Right lobe of liver (tissue), 6 donors: ENCODE data around the gene INSYN1. TPM values are rescaled to one million over a fixed set of nuclear protein-coding genes. Genes with fewer than 3 reads are reported as not detected.
A peak's percentile ranks its signal among the peaks of the same experiment; 100 is the strongest.

Source experiments
- ATAC-seq, 4 donors: fragments of 200-7000 bp; cut with Tn5 transposase; one replicate each; pipeline ENCODE4 v1.9.1; 2020; ENCODE audit warnings: mild to moderate bottlenecking in 4 of 4, moderate library complexity in 4 of 4
- DNase-seq, 3 donors: peaks; one replicate each; pipeline ENCODE4 v3.0.0-alpha.2; 2020
- H3K27ac ChIP-seq, 3 donors: fragments of 200-600 bp; one replicate each; pipeline ENCODE4 v1.8.0; 2022
- H3K27me3 ChIP-seq, 2 donors: fragments of 200-600 bp; one replicate each; pipeline ENCODE4 v1.8.0; 2022
- H3K36me3 ChIP-seq, 4 donors: fragments of 200-600 bp; sonication (generic) in 1 of 4; one replicate each; pipeline versions ENCODE4 v1.5.1 to v1.8.0; 2017 to 2022; ENCODE audit warnings: control low read depth in 1 of 4
- H3K4me1 ChIP-seq, 4 donors: fragments of 200-600 bp; sonication (generic) in 1 of 4; one replicate each; pipeline versions ENCODE4 v1.5.1 to v1.8.0; 2017 to 2022; ENCODE audit warnings: control low read depth in 1 of 4
- H3K4me3 ChIP-seq, 3 donors: fragments of 200-600 bp; one replicate each; pipeline ENCODE4 v1.8.0; 2022
- H3K9me3 ChIP-seq, 4 donors: fragments of 200-600 bp; sonication (generic) in 1 of 4; one replicate each; pipeline versions ENCODE4 v1.5.1 to v1.8.0; 2017 to 2022; ENCODE audit warnings: control low read depth in 1 of 4
- POLR2A ChIP-seq: fragments of 450-650 bp; IDR thresholded peaks from one replicate; pipeline ENCODE4 v1.6.1; 2017; ENCODE audit warnings: antibody characterized with exemption, mild to moderate bottlenecking
- WGBS: methylation state at CpG from one replicate; pipeline ENCODE4 v1.1.6; 2018; ENCODE audit warnings: low coverage, low lambda C conversion rate; ENCODE audit not compliant: insufficient coverage; ENCODE audit errors: missing lambda C conversion rate; 5-methylcytosine and 5-hydroxymethylcytosine counted together
- intact Hi-C, 2 donors: fragments of 100-400 bp; cut with DNase I; formaldehyde crosslinking; loops; one replicate each; pipeline versions ENCODE4 v1.11.2 to v1.14.1; 2022
- total RNA-seq, 6 experiments: library from RNA; depleted of rRNA in 2 of 6; stranded (reverse); fragments of >200 nt in 2 of 6; fragmentation: NEBNext Ultra II Directional in 3 of 6; extraction: Animal tissue kit (Norgen Biotek cat#: 25700) in 3 of 6; gene quantifications; one replicate each; pipeline versions ENCODE4 v1.1.0 to v1.2.4, GENCODE V29; 2016 to 2023
- TF ChIP-seq, protein P1 (sequence below), 4 donors: fragments of 200-600 bp in 3 of 4; fragments of 450-650 bp in 1 of 4; IDR thresholded peaks; one replicate each; pipeline versions ENCODE4 v1.5.1 to v1.8.0; 2016 to 2022; ENCODE audit warnings: antibody characterized with exemption in 4 of 4, mild to moderate bottlenecking in 2 of 4
- donor health status: DM: no; HTN: yes; CAD: no.
- donor health status: DM: no; HTN: no; CAD: no.
- donor health status: DM: no; HTN: no; CAD: no.
- donor health status: DM: no; HTN: yes; CAD: no.
- donor health status: DM: no; HTN: yes; CAD: no.

Gene INSYN1
- total RNA-seq, 6 experiments from 2014 or later: 0.25 to 0.68 (median 0.32) TPM

DNA sequence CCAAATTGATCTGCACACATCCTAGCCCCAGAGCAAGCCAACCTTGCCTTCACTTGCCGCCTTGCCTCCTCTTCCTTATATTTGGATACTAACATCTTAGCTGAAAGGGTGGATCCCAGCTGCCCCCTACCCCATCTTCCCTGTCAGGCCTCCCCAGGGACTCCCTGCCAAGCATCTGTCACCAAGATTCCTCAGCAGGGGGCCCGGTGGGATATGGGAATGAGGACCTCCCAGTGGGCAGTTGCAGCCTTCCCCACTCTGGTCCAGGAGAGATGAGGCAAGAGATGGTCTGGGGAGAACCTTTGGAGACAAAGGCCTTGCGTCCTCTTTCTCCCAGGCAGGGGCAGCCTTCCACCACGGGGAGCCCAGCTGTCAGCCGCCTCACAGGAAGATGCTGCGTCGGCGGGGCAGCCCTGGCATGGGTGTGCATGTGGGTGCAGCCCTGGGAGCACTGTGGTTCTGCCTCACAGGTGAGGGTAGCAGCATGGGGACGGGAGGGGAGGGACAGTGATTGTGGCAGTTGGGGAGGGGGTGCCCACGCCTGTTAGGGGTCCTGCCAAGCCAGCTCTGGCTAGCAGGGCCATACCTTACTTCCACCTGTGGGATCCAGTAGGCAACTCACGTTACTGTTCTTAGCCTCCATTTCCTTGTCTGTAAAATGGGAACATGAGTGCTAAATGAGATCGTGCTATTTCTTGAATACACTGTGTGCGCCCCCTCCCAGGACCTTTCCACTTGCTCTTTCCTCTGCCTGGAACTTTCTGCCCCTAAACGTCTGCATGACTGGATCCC lies 53.7 kb downstream of the INSYN1 start:
- 98% methylated on average over 5 of the region's 14 CpGs for WGBS
- peaks cover 0 to 7% (median under 1%) of the 10 kb centered on the region in 4 donors for H3K4me1 ChIP-seq
- no peak overlapping the region for H3K4me3 ChIP-seq
- ATAC-seq (no peak), DNase-seq (no peak)
- H3K27ac ChIP-seq: no peak overlapping the region
- no peaks in the 10 kb centered on the region for H3K36me3 ChIP-seq
- H3K27me3 ChIP-seq: no peaks in the 10 kb centered on the region
- H3K9me3 ChIP-seq: no peaks in the 10 kb centered on the region
- TF ChIP-seq, protein P1, sequence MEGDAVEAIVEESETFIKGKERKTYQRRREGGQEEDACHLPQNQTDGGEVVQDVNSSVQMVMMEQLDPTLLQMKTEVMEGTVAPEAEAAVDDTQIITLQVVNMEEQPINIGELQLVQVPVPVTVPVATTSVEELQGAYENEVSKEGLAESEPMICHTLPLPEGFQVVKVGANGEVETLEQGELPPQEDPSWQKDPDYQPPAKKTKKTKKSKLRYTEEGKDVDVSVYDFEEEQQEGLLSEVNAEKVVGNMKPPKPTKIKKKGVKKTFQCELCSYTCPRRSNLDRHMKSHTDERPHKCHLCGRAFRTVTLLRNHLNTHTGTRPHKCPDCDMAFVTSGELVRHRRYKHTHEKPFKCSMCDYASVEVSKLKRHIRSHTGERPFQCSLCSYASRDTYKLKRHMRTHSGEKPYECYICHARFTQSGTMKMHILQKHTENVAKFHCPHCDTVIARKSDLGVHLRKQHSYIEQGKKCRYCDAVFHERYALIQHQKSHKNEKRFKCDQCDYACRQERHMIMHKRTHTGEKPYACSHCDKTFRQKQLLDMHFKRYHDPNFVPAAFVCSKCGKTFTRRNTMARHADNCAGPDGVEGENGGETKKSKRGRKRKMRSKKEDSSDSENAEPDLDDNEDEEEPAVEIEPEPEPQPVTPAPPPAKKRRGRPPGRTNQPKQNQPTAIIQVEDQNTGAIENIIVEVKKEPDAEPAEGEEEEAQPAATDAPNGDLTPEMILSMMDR (IDR thresholded peaks at IDR 0.05): no peak
- TF ChIP-seq POLR2A: no peak
- intact Hi-C loops: loop anchor here in 1 of 2 donors (5.0 kb wide), 1 partner anchor 142 kb away; no protein-coding TSS in a partner anchor

DNA sequence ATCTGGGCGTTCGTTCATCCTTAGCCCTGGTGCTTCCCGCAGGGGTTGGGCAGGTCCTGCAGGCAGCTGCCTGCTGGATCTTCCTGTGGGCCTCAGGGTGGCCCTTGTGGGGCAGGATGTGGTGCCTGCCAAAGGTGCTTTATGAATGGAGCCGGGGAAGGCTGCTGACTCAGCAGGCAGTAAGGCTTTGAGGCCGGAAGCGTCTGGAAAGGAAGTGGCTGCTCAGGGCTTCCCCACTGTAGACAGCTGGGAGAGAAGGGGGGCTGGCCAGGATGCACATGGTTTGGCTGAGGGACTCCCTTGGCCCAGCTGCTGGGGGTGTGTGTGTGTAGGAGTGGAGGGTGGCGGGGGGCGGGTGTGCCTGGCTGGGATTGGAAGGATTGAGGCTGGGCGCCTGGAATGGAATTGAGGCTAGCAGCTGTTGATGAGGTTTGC lies 56.1 kb downstream of the INSYN1 start:
- Histone ChIP-seq H3K9me3 (no peaks in the 10 kb centered on the region), H3K4me1 (peaks cover 0 to 12% (median 5%) of the 10 kb centered on the region in 4 donors), H3K27me3 (no peaks in the 10 kb centered on the region), H3K27ac (no peak overlapping the region), H3K36me3 (no peaks in the 10 kb centered on the region), H3K4me3 (no peak overlapping the region)
- DNase-seq (peak; percentile 76 to 82 (median 82)), ATAC-seq (peak; percentile 74 to 88 (median 82))
- intact Hi-C loops: no loop called here
- 24% methylated on average over 9 of the region's 9 CpGs for WGBS
- no peak for TF ChIP-seq POLR2A
- TF ChIP-seq, protein P1 (IDR thresholded peaks at IDR 0.05): no peak

- no peak overlapping the region for H3K4me3 ChIP-seq
- no CpG with 5 or more reads among the region's 1 CpG for WGBS
- no peaks in the 10 kb centered on the region for H3K9me3 ChIP-seq
- no peaks in the 10 kb centered on the region for H3K36me3 ChIP-seq
- no peak for TF ChIP-seq POLR2A
- TF ChIP-seq, protein P1 (IDR thresholded peaks at IDR 0.05): no peak
- intact Hi-C loops: no loop called here
- DNase-seq: no peak
- no peak for ATAC-seq
- no peak overlapping the region for H3K27ac ChIP-seq
- no peaks in the 10 kb centered on the region for H3K27me3 ChIP-seq
- peaks cover 0 to 12% (median 5%) of the 10 kb centered on the region in 4 donors for H3K4me1 ChIP-seq
These were observed 56.5 kb downstream of the INSYN1 start for GRCh38 chr15:73696641-73697001.

DNA sequence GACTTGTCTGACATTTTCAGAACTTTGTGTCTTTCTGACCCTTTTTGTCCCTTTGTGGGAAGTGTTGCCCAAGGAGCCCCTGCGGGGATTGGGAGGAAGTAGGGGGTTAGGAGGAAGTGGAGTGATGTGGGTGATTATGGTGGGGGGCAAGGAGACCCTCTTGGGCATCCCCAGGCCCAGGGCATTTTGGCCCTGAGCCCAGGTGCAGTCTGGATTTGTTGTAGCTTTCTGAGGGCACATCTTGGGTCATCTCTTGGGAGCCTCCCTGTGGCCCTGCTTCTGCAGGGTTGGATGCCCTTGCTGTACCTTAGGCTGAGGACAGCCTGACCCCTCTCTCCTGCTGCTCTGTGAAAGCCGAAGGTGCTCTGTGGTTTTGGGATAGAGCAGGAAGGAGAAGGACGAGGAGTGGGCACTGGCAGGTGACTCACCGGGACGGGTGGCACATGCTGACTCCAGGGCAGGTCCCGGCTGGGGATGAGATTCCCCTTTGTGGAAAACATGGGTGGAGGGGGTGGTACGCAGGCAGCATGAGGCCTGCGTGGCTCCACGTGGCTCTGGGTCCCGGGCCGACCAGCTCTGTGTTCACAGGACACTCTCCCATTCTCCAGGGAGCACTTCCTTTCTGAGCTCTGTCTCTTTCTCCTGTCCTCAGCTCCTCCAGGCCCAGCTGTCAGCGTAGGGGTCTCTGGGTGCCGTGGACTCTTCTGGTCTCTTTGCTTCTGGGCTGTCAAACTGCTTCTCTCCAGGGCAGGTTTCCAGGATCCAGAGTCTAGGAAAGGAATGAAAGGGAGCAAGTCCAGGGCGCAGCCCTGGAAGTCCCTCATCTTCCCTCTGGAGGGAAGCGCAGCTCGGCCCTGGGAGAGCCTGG lies 57.1 kb downstream of the INSYN1 start:
- ATAC-seq (no peak), DNase-seq (no peak)
- Histone ChIP-seq H3K9me3 (no peaks in the 10 kb centered on the region), H3K4me1 (peaks cover 0 to 12% (median 5%) of the 10 kb centered on the region in 4 donors), H3K4me3 (no peak overlapping the region), H3K27me3 (no peaks in the 10 kb centered on the region), H3K36me3 (no peaks in the 10 kb centered on the region), H3K27ac (no peak overlapping the region)
- TF ChIP-seq, protein P1 (IDR thresholded peaks at IDR 0.05): no peak
- TF ChIP-seq POLR2A: no peak
- intact Hi-C loops: no loop called here
- 85% methylated on average over 7 of the region's 16 CpGs for WGBS
